ENCODE data around the gene TRIP12.
"Not testable (repeated sequence)": the region's sequence is repeated elsewhere in the genome, so short reads cannot be mapped to it uniquely, and the experiment has no call there.

The TRIP12 gene

DNA sequence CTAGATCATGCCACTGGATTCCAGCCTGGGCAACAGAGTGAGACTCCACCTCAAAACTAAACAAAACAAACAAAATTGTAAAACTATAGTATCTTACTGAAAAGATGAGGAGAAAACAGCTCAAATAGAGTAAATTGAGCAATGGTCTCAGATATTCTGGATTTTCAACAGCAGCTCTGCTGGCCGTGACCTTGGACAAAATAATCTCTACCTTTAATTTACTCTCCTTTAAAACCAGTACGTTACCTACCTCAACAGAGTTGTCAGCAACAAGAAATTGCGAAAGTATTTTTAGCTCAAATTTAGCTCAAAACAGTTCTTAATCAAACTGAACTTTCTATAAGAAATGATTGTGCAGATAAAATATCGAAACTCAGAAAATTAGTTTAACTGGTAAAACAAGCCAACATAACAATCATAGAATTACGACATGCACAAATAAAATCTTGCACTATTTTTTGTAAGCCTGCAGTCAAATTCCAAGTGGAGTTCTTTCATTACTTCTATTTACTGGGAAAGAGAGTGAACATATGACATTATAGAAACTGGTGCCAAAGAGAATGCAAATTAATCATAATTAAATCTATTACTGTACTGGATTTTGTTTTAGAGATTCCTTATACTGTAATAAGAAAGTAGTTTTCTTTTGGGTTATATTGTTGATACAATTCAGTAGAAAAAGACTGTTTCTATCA lies 40.8 kb downstream of the TRIP12 start:
- no peak for FAIRE-seq

DNA sequence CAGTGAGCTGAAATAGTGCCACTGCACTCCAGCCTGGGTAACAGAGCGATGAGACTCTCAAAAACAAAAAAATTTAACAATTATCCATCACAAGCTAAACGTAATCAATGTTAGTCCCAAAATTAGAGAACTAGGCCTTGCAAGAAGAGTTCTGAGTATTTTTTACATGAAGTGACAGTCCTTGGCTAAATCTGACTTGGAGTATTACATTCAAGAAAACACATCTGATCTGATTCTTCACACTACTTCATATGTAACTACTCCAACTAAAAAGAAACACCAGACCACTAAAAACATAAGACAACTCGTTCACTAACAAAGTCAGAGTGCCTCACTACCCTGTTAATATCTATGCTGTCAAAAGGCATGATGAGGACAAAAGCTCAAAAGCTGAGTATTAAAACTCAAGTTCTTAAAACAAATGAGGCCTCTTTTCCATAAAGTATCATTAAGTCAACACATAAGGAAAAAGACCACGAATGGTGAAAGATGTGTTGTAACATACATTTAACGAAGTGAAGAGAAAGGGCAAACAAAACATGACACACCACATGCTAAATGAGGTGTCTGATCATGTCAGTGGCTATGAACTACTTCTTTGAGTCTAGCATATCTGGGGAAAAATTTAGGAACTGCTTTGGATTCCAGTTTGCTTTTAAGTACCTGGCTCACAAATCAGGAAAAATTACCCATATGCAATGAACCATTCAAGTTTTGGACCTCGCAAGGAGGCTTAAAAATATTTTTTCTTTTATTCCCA lies 42.4 kb downstream of the TRIP12 start:
- FAIRE-seq, result no peak

More for the DNA sequence above, 40.8 kb downstream of the TRIP12 start:
- no peak for DNase-seq (ENCODE audit: extremely low spot score, insufficient read length, low read depth)

GRCh38 chr2:229875549-229875948 lies 46.3 kb downstream of the TRIP12 start:
- FAIRE-seq (no peak), DNase-seq (ENCODE audit: extremely low spot score, insufficient read length, low read depth) (no peak)

More for the DNA sequence above, 42.4 kb downstream of the TRIP12 start:
- DNase-seq (ENCODE audit: extremely low spot score, insufficient read length, low read depth), result no peak

DNA sequence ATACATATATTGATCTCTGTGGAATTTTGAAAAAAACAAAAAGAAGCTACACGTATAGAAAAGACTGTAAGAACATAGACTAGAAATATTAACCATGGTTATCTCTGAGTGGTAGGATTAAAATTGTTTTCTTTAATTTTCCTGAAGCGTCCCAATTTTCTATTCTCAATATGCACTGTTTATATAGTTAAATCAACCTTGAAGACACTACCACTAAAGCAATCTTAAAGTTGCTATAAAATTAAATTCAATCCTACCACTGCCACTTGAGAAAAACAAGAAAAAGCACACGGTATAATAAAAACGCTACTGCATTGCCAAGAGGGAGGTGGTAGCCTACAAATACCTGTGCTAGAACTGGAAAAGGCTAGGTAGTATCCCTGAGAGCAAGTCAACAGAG lies 47.2 kb downstream of the TRIP12 start:
- DNase-seq (ENCODE audit: extremely low spot score, insufficient read length, low read depth), result no peak
- no peak for FAIRE-seq

GRCh38 chr2:229873123-229873581 lies 48.7 kb downstream of the TRIP12 start:
- DNase-seq (ENCODE audit: extremely low spot score, insufficient read length, low read depth) (peak; percentile 33), FAIRE-seq (peak; percentile 84)

- no peak for FAIRE-seq
- DNase-seq (ENCODE audit: extremely low spot score, insufficient read length, low read depth), result no peak
These were observed 50.7 kb downstream of the TRIP12 start for GRCh38 chr2:229870903-229871656.

DNA sequence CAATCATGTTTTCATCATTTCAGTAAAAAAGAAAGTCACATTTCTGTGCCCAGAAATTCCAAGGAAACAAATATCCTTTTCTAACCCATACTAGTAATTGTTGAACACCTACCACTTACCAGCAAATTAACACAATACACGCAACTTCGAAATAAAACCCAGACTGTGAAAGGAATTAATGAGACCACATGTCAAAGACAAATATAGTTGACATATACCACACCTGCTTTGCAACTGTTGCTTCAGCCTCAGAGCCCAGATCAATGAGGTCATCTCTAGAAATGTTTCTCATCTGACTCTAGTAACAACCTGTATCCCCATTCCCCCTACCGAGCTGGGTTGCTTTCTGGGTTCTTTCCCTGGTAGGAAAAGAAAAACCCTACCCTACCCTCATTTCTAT lies 52.6 kb downstream of the TRIP12 start:
- DNase-seq (ENCODE audit: extremely low spot score, insufficient read length, low read depth), result no peak

GRCh38 chr2:229868794-229869193 lies 53.0 kb downstream of the TRIP12 start:
- DNase-seq (ENCODE audit: extremely low spot score, insufficient read length, low read depth), result no peak
- peak; percentile 62 for FAIRE-seq

More for the DNA sequence above, 52.6 kb downstream of the TRIP12 start:
- peak; percentile 62 for FAIRE-seq

GRCh38 chr2:229865033-229865432 lies 56.8 kb downstream of the TRIP12 start:
- FAIRE-seq, result no peak
- DNase-seq (ENCODE audit: extremely low spot score, insufficient read length, low read depth), result no peak

- FAIRE-seq (peak; percentile 26), DNase-seq (ENCODE audit: extremely low spot score, insufficient read length, low read depth) (no peak)
These were observed 60.4 kb downstream of the TRIP12 start for GRCh38 chr2:229861431-229861830.

DNA sequence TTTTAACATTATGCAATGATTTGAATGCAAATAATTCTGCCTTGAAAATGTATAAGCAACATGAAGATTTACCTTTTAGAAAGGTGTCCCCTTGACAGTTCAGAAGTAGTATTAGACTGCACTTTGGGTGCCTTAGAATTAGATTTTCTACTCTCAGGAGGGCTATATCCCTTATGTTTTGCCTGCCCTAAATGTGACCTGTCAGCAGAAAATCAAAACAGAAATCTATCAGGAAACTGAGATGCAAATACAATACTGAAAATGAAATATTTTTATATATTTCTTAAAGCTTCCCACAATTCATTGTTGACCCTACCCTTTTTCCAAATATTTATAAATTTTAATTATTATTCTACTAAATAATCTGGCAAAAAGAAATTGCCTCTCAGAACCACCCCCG lies 61.5 kb downstream of the TRIP12 start:
- no peak for FAIRE-seq
- no peak for DNase-seq (ENCODE audit: extremely low spot score, insufficient read length, low read depth)

DNA sequence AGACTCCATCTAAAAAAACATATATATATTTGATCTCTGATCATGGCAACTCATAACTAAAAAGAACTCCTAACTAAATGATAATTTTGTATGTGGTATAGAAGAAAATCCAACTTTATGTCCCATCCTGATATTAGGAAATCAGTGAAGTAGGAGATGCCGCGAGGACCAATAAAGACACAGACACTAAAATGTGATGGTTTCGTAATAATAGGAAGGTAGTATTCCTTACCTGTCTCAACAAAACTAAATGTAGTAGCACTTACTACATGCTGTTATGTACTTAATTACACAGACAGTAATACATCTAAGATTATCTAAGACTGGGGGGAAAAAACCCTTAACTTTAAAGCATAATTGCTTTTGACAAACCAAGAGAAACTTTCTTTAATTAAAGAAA lies 63.5 kb downstream of the TRIP12 start:
- DNase-seq (ENCODE audit: extremely low spot score, insufficient read length, low read depth) (no peak), FAIRE-seq (no peak)

DNA sequence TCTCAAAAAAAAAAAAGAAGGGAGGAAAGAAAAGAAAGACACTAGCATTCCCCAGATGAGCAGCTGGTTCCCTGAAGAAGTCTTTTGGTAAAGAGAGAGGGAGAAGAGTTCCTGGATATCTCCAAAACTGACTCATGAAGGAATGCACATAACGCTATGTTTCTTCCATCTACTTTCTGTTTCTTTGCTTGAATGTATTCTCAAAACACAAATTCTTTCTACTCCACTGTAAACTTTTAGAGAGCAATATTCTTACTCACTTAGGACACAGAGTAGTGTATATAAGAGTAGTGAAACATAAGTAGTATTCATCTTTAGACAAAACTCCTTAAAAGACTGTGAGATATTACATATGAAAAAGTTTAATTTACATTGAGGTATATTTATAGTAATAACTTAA lies 64.2 kb downstream of the TRIP12 start:
- no peak for DNase-seq (ENCODE audit: extremely low spot score, insufficient read length, low read depth)
- no peak for FAIRE-seq

DNA sequence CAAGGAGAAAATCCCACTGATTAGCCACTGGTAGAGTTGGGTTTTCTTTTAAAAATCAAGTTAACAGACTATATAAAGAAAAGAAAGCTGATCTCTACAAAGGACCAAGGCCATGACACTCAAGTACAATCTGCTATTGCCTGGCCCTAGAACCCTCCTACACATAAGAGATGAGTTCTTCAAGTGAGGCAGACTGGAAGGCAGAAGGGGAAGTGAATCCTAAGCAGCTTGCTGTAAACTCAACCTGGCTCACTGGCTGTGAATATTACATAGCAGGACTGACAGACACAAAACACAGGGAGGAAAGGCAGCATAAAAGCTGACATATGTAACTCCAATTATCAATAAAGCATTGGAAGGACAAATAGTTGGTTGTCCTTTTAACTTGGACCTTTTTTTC lies 65.4 kb downstream of the TRIP12 start:
- DNase-seq (ENCODE audit: extremely low spot score, insufficient read length, low read depth), result no peak
- peak; percentile 86 for FAIRE-seq

DNA sequence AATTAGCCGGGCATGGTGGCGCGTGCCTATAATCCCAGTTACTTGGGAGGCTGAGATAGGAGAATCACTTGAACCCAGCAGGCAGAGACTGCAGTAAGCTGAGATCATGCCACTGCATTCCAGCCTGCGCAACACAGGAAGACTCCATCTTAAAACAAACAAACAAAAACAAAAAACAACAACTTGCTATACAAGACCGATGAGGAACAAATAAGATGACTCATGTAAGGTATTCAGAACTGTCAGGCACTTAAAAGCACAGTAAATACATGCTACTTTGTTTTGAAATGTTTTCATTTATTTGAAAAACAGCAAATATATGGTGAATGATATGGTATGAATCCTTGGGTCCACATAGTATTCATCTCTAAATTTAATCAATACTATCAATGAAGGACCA lies 66.7 kb downstream of the TRIP12 start:
- DNase-seq (ENCODE audit: extremely low spot score, insufficient read length, low read depth) (no peak), FAIRE-seq (no peak)

- DNase-seq (ENCODE audit: extremely low spot score, insufficient read length, low read depth) (no peak), FAIRE-seq (peak; percentile 59)
These were observed 69.2 kb downstream of the TRIP12 start for GRCh38 chr2:229852565-229852964.

- FAIRE-seq (no peak), DNase-seq (ENCODE audit: extremely low spot score, insufficient read length, low read depth) (no peak)
These were observed 69.9 kb downstream of the TRIP12 start for GRCh38 chr2:229851870-229852269.

DNA sequence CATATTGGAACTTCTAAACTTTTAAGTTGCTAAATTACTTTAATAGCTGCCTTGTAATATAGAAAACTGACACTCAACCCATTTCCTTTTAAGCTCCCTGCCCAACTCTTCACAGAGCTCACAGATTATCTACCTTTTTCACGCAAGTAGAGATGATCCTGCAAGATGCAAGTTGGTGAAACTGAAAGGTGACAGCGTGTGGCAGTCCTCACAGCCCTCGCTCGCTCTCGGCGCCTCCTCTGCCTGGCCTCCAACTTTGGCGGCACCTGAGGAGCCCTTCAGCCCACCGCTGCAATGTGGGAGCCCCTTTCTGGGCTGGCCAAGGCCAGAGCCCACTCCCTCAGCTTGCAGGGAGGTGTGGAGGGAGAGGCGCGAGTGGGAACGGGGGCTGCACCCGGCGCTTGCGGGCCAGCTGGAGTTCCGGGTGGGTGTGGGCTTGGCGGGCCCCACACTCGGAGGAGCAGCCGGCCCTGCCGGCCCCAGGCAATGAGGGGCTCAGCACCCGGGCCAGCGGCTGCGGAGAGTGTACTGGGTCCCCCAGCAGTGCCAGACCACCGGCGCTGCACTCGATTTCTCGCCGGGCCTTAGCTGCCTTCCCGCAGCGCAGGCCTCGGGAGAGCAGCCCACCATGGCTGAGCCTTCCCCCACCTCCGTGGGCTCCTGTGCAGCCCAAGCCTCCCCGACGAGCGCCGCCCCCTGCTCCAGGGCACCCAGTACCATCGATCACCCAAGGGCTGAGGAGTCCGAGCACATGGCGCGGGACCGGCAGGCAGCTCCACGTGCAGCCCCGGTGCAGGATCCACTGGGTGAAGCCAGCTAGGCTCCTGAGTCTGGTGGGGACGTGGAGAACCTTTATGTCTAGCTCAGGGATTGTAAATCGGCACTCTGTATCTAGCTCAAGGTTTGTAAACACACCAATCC lies 71.2 kb downstream of the TRIP12 start:
- not testable (repeated sequence) for FAIRE-seq; DNase-seq (ENCODE audit: extremely low spot score, insufficient read length, low read depth)

GRCh38 chr2:229849073-229849472 lies 72.7 kb downstream of the TRIP12 start:
- FAIRE-seq (no peak), DNase-seq (ENCODE audit: extremely low spot score, insufficient read length, low read depth) (no peak)

- FAIRE-seq, result peak; percentile 9
- no peak for DNase-seq (ENCODE audit: extremely low spot score, insufficient read length, low read depth)
These were observed 78.2 kb downstream of the TRIP12 start for GRCh38 chr2:229843613-229844012.
